Suprapubic skin (tissue), 4 donors: ENCODE measurements around the gene NOS3. TPM values are rescaled to one million over a fixed set of nuclear protein-coding genes. Genes with fewer than 3 reads are reported as not detected.

Source experiments
- total RNA-seq, 4 donors: library from RNA; depleted of rRNA; stranded (reverse); fragments of >200 nt; gene quantifications; one replicate each; pipeline ENCODE4 v1.1.0, GENCODE V29; 2016

Gene NOS3
- total RNA-seq, 4 donors from 2014 or later = 2.6 to 10.9 (median 6.8) TPM

Other genes starting within 250 kb of the NOS3 start
- gene TMEM176B, start 190.7 kb upstream of the NOS3 start, total RNA-seq = 10 to 100 TPM in 1 of 4 donors, 1 to 10 TPM in 3; 2.5 to 14.5 (median 4.9) TPM
- gene TMEM176A, start 190.2 kb upstream of the NOS3 start, total RNA-seq = 10 to 100 TPM in 1 of 4 donors, 1 to 10 TPM in 3; 3.2 to 12.9 (median 6.0) TPM
- gene AOC1, start 138.5 kb upstream of the NOS3 start, total RNA-seq = 1 to 10 TPM; 1.9 to 5.5 (median 2.3) TPM
- under 1 TPM in 1 of 4 donors, not detected in 3; 0.70 TPM for gene KCNH2, start 12.7 kb upstream of the NOS3 start, total RNA-seq
- 100 to 1,000 TPM in 2 of 4 donors, 10 to 100 TPM in 2; 27.0 to 195 (median 122) TPM for gene ATG9B, start 33.5 kb downstream of the NOS3 start, total RNA-seq
- 10 to 100 TPM; 29.5 to 42.3 (median 31.9) TPM for gene ABCB8, start 37.4 kb downstream of the NOS3 start, total RNA-seq
- gene ASIC3, start 57.5 kb downstream of the NOS3 start, total RNA-seq = 1 to 10 TPM; 2.6 to 8.7 (median 4.1) TPM
- gene CDK5, start 66.9 kb downstream of the NOS3 start, total RNA-seq = 10 to 100 TPM in 3 of 4 donors, 1 to 10 TPM in 1; 7.7 to 14.7 (median 13.4) TPM
- gene SLC4A2, start 68.6 kb downstream of the NOS3 start, total RNA-seq = 10 to 100 TPM; 31.9 to 78.7 (median 59.7) TPM
- gene FASTK, start 89.8 kb downstream of the NOS3 start, total RNA-seq = 100 to 1,000 TPM in 2 of 4 donors, 10 to 100 TPM in 2; 76.8 to 102 (median 90.9) TPM
- 10 to 100 TPM; 32.5 to 50.3 (median 45.7) TPM for gene TMUB1, start 92.5 kb downstream of the NOS3 start, total RNA-seq
- gene AGAP3, start 95.5 kb downstream of the NOS3 start, total RNA-seq = 100 to 1,000 TPM; 126 to 162 (median 134) TPM
- not detected for gene GBX1, start 176.7 kb downstream of the NOS3 start, total RNA-seq
- gene ASB10, start 196.2 kb downstream of the NOS3 start, total RNA-seq = not detected
- not detected for gene H2BK1, start 219.5 kb downstream of the NOS3 start, total RNA-seq
- 10 to 100 TPM; 25.3 to 96.5 (median 40.1) TPM for gene ABCF2, start 236.2 kb downstream of the NOS3 start, total RNA-seq
- 10 to 100 TPM; 21.5 to 28.6 (median 25.4) TPM for gene CHPF2, start 241.5 kb downstream of the NOS3 start, total RNA-seq